Fibroblast of gingiva (primary cell): ENCODE results near the gene ATP9A.

ENCODE experiments used
- DNase-seq: peaks from one replicate; pipeline ENCODE4 v3.0.0-alpha.2; 2011; ENCODE audit warnings: low read depth

The ATP9A gene

DNA sequence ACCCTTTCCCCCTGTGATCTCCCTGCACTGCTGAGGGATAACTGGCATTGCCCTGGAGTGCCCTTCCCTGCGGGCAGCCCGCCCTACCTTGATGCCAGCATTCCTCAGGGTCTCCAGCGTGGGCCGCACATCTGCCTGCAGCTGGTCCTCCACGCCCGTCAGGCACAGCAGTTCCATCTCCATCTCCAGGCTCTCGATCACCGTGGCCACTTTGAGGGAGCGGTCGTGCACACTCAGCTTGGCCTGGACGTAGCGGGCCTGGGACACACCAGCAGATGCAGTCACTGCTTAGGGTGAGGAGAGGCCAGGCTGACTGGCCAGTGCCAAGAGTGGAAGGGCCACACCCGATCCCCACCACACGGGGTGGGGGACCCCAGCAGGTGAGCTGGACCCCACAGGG lies 143.1 kb downstream of the ATP9A start:
- DNase-seq = no peak

DNA sequence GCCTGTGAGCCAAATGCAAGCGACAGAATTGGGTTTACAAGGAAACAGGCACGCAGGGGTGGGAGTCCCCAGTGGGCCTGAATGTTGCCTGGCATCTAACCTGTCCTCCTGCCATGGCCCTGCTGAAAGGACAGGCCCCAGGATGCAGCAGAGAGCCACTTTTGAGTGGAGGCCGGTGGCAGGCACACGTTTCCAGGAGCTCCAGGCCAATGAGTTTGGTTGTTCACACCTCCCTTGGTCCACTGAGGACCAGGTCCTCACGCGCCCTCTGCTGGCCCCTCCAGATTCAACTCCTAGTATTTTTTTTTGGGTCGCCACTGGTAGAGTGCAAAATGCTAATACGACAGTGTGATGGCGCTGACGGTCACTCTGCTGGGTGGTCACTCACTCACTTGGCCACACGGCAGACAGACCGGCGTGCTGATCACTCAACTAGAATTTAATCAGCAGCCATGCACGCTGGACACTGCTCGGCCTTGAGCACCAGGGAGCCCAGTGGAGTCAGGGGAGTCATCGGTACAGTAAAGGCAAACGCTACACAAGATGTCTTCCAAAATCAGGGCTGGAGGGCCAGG lies 143.9 kb downstream of the ATP9A start:
- peak; percentile 37 for DNase-seq

DNA sequence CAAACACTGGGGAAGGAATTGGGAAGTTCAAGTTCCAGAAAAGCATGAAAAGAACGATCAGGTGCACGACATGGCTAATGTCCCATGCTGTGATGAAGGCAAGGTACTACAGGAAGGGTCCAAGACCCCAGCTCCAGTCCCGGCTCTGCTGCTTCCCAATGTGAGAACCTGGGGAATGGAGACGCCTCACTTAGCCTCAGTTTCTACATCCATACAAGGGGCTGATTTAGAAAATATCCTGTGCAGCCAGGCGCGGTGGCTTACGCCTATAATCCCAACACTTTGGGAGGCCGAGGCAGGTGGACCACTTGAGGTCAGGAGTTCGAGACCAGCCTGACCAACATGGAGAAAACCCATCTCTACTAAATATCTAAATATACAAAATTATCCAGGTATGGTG lies 144.9 kb downstream of the ATP9A start:
- no peak for DNase-seq

DNA sequence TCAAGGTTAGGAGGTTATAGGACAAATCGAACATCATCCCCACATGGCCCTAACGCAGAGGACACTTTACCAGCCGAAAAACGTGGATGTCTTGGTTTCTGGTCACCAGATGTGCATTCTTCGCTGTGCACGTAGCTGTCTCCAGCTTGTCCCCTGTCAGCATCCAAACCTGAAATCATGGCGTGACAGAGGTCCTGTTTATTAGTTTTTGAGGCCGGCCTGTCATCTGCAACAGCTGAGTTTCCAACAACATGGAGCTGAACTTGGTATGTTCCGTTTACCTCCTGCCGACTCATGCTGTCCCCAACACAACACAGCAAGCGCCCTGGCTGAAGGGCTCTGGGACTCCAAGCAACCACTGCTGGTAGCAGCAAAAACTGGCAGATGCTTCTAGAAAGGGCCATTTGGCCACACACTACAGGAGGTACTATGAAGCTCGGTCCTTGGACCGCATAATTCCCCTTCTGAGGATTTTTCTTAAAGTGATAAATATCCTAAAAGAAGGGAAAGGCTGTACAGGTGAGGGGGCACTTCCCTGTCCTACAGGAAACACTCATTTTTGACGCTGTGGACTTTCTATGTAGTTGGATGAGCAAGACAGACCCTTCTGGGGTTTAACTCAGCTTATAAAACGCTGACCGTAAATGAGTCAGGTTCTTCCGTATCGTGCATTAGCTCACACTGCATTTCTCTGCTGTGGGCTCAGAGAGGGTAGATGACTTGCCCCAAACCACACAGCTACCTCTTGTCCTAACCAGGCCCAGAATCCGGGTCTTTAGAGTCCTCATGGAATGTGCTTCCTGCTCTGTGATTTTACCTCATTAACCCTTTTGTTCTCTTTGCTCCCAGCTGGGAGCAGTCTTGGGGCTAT lies 146.0 kb downstream of the ATP9A start:
- no peak for DNase-seq

DNA sequence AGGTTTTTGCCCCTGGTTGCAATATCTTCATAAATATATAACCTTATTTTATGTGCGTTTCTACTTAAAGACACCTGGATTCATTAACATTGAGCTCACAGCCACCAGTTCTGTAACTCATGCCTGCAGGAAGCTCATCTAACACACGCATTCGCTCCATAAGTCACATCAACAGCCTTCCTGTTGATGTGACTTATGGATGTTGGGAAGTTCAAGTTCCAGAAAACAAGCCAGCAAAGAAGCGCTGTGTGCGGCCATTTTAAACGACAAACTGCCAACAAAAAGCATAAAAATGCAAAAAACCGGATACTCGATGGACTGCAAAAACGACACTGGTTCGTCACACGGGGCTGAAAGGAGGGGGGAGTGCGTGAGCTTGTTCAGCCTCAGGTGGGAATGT lies 147.8 kb downstream of the ATP9A start:
- DNase-seq = no peak

DNA sequence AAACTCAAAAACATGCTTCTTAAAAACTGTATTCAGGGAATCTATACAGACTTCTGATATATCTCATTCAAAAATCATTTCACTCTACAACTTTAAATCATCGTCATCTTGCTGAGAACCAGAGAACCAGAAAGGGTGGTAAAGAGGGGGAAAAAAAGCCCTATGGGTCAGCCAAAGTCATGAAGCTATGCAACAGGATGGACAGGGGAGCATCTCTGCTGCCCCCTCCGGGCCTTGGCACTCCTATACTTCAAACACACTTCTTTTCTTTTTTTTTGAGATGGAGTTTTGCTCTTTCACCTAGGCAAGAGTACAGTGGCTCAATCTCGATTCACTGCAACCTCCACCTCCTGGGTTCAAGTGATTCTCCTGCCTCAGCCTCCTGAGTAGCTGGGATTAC lies 152.1 kb downstream of the ATP9A start:
- no peak for DNase-seq

DNA sequence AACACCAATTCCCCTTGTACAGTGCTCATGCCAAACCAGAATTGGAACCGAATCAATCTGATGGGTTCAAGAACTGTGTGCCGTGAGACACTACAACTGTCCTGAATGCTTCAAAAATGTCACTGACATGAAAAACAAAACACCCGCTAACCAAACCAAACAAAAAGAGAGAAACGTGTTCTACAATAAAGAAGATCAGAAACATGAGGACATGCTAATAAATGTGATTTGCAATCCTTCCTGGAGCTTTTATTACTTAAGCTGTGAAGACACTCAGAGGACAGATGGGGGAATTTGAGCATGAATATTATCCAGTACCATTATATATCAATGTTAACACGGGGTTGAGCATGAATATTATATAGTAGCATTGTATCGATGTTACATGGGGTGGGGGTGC lies 153.5 kb downstream of the ATP9A start:
- DNase-seq = no peak

DNA sequence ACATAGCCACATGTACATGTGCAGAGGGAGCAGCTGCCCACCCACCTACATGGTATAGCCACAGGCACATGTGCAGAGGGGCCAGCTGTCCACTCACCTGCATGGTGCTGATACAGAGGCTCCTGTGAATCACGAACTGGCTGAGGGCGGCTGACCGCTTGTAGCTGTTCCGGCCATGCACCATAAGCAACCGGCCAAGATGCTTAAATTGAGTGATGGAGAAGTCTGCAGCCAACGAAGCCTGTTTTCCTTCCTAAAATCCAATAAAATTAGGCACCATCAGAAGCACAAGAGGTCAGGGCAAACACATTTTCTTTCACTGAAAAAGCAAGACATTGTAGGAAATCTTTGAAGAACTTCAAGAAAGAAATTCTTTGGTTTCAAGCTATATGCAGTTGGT lies 154.6 kb downstream of the ATP9A start:
- DNase-seq = no peak

GRCh38 chr20:51612896-51613295 lies 155.3 kb downstream of the ATP9A start:
- DNase-seq = no peak

- no peak for DNase-seq
Observed at GRCh38 chr20:51611625-51611890, 156.6 kb downstream of the ATP9A start.

GRCh38 chr20:51610761-51611624 lies 157.2 kb downstream of the ATP9A start:
- DNase-seq = no peak

- no peak for DNase-seq
Observed at GRCh38 chr20:51610111-51610510, 158.1 kb downstream of the ATP9A start.

- DNase-seq = no peak
Observed at GRCh38 chr20:51609251-51609650, 158.9 kb downstream of the ATP9A start.

DNA sequence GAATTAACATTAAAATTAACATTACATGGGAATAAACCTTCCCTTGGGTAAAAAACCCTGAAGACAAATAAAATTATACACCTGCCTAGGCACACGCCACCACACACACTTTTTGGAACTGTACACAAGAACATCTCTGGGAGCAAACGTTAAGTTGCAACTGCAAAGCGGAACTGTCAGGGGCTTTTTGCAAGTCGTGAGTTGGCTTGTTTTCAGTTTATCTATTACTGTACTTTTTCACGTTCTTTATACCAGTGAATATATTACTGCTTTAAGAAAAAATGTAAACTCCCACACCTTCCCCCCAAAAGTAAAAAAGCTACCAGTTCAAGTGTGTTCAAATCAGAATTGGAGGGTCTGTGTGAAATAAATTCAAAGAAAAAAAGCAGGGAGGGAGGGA lies 160.1 kb downstream of the ATP9A start:
- DNase-seq = no peak

DNA sequence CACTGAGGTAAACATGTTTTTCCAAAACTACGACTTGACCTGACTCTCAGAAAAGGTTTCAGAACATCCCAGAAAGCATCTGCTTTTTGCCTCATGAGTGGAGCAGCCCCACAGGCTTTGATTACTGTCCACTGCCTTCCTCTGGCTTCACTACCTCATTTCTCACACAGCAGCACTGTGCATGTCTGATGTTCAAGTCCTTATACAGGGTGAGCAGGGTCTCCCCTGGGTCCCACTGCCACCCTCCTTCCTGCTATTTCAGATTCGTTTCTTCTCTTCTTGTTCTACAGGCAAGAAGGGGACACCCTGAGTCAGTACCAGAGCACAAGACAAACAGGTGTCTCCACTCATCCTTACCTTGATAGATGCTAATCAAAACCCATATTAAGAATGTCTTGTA lies 161.0 kb downstream of the ATP9A start:
- no peak for DNase-seq

DNA sequence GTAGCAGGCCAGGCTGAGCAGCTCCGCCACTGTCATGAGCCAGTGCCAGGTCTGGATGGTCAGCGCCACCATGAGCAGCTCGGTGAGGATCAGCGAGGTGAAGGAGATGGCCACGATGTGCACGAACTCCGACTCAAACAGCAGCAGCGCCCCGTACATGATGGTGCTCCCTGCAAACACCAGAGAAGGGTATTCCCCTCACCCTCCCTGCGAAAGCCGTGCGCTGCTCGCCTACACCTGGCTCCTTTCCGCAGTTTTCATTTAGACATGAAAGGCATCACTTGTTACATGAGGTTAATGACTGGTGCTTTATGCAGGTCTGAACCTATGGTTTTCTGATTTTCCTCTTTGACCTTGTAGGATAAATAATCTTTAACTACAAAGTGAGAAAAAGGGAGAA lies 163.3 kb downstream of the ATP9A start:
- DNase-seq = no peak

DNA sequence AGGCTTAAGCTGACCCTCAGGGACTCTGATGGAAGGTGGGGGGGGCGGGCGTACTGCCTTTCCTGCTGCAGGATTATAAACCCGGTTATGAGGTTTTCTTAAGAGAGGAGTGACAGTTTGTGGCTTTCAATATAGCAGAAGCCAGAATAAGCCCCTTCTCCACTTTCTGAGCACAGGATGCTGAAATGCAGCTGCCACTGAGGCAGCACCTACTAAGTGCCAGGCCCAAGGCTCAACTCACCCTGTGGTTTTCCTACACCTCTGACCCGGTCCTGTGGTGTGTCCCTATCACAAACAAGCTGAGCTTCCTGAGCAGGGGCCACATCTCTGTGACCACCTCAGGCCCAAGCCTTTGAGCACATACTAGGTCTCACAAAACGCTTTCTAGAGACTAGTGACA lies 166.1 kb downstream of the ATP9A start:
- no peak for DNase-seq

GRCh38 chr20:51600950-51601349 lies 167.2 kb downstream of the ATP9A start:
- no peak for DNase-seq

GRCh38 chr20:51600016-51600420 lies 168.2 kb downstream of the ATP9A start:
- no peak for DNase-seq

DNA sequence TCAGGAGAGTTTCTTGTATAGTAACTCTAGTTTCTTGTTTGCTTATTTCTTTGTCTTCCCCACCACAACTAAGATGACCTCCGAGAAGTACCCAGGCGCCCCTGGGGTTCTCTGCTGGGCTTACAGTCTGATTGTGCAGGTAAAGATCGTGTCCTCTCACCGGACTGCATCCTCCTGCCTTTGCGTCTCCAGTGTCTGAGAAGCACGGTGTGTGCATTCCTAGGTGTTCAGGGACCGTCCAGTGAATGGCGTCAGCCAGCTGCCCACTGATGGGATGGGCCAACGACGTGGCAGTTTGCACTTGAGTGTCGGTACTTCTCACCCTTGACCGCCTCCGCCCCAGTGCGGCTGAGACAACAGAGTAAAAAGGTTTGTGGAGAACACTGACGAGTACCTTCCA lies 169.6 kb downstream of the ATP9A start:
- no peak for DNase-seq

- DNase-seq = no peak
Observed at GRCh38 chr20:51597389-51598231, 170.6 kb downstream of the ATP9A start.

DNA sequence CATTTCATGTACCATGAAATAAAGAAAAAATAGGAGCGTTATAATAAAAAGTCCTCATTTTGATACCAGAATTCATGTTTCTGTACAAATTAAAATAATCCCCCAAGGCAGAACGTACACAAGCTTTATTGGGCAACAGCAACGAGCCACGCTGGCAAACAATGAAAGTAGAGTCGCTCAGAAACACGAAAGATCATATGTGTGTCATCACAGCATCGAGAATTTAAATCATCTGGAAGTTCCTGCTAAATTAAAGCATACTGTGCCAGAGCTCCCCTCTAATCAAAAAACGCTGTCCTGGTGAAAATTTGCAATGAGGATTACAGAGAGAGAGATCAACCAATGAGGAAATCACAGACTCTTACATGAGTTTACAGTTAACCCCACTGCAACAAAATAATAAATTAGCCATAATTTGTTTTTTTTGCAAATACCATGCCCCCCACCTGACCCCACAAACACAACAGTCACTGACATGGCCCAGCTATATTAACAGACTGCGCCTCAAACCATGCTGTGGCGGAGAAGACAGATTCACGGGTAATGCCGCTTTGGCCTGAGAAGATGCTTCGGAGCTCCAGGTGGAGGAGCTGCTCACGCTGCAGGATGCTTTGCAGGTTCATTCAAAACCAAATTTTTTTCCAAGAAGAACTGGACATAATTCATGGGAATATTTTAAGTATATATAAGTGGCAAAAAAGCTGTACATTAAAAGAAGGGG lies 171.4 kb downstream of the ATP9A start:
- DNase-seq = peak; percentile 81
